Astrocyte (in vitro differentiated cells and primary cell): Measurements from ENCODE around the gene PCYT2. TPM values are rescaled to one million over a fixed set of nuclear protein-coding genes. Genes with fewer than 3 reads are reported as not detected.

ENCODE experiments used
- DNase-seq: peaks from one replicate; pipeline ENCODE4 v3.0.0-alpha.2; 2010; ENCODE audit warnings: low read depth
- FAIRE-seq: peaks from 2 replicates; lab custom pipeline; 2011; peaks lifted over from hg19 to GRCh38; lab: Jason Lieb, UNC
- H2AFZ ChIP-seq: 2 replicates; pipeline ENCODE4 v1.6.0; 2012; ENCODE audit warnings: low read depth, low read length, inconsistent platforms
- H3K27ac ChIP-seq: 2 replicates; pipeline ENCODE4 v1.5.1; 2011; ENCODE audit warnings: low read depth, low read length, inconsistent platforms
- H3K27me3 ChIP-seq: 2 replicates; pipeline ENCODE4 v1.6.0; 2011; ENCODE audit warnings: low read length, inconsistent platforms; ENCODE audit not compliant: insufficient read depth
- H3K36me3 ChIP-seq: 2 replicates; pipeline ENCODE4 v1.5.1; 2011; ENCODE audit warnings: low read length, inconsistent platforms; ENCODE audit not compliant: insufficient read depth
- H3K4me1 ChIP-seq: 2 replicates; pipeline ENCODE4 v1.5.1; 2011; ENCODE audit warnings: low read length, inconsistent platforms; ENCODE audit not compliant: insufficient read depth
- H3K4me2 ChIP-seq: 2 replicates; pipeline ENCODE4 v1.6.0; 2012; ENCODE audit warnings: low read length, inconsistent platforms
- H3K4me3 ChIP-seq: 2 replicates; pipeline ENCODE4 v1.5.1; 2011; ENCODE audit warnings: low read depth, mild to moderate bottlenecking, low read length, inconsistent platforms; ENCODE audit not compliant: insufficient read depth
- H3K79me2 ChIP-seq: 2 replicates; pipeline ENCODE4 v1.6.0; 2012; ENCODE audit warnings: mild to moderate bottlenecking, low read length, inconsistent platforms; ENCODE audit not compliant: insufficient read depth
- H3K9ac ChIP-seq: 2 replicates; pipeline ENCODE4 v1.6.0; 2012; ENCODE audit warnings: mild to moderate bottlenecking, low read length, inconsistent platforms
- H3K9me3 ChIP-seq: 2 replicates; pipeline ENCODE4 v1.5.1; 2012; ENCODE audit warnings: low read depth, mild to moderate bottlenecking, low read length, inconsistent platforms; ENCODE audit not compliant: insufficient read depth
- H4K20me1 ChIP-seq: 2 replicates; pipeline ENCODE4 v1.6.0; 2012; ENCODE audit warnings: low read length, inconsistent platforms; ENCODE audit not compliant: insufficient read depth
- H3K27ac Mint-ChIP-seq: one replicate; pipeline ENCODE4 v1.8.0; 2021; ENCODE audit warnings: mild to moderate bottlenecking, mixed read lengths; ENCODE audit not compliant: unreplicated experiment
- H3K27me3 Mint-ChIP-seq: one replicate; pipeline ENCODE4 v1.8.0; 2021; ENCODE audit warnings: low read depth, mixed read lengths; ENCODE audit not compliant: unreplicated experiment
- H3K36me3 Mint-ChIP-seq: one replicate; pipeline ENCODE4 v1.8.0; 2021; ENCODE audit warnings: low read depth, mixed read lengths; ENCODE audit not compliant: unreplicated experiment
- H3K4me1 Mint-ChIP-seq: one replicate; pipeline ENCODE4 v1.8.0; 2021; ENCODE audit warnings: low read depth, mixed read lengths; ENCODE audit not compliant: unreplicated experiment
- H3K4me3 Mint-ChIP-seq: one replicate; pipeline ENCODE4 v1.8.0; 2021; ENCODE audit warnings: mild to moderate bottlenecking, moderate library complexity, mixed read lengths; ENCODE audit not compliant: unreplicated experiment
- H3K9me3 Mint-ChIP-seq: one replicate; pipeline ENCODE4 v1.8.0; 2021; ENCODE audit warnings: mild to moderate bottlenecking, mixed read lengths; ENCODE audit not compliant: unreplicated experiment
- EZH2 ChIP-seq: IDR thresholded peaks from 2 replicates; pipeline ENCODE4 v1.6.1; 2012; ENCODE audit warnings: mild to moderate bottlenecking, low read length, inconsistent platforms; ENCODE audit not compliant: insufficient read depth
- total RNA-seq: library from RNA; stranded (reverse); gene quantifications from 2 replicates; pipeline ENCODE4 v1.2.1, GENCODE V29; 2021
- TF ChIP-seq, protein P1 (sequence below): IDR thresholded peaks from 2 replicates; pipeline ENCODE4 v1.5.1; 2011; ENCODE audit warnings: low read depth, mild to moderate bottlenecking, inconsistent platforms, low read length, moderate library complexity; ENCODE audit not compliant: insufficient read depth

The PCYT2 gene
- total RNA-seq, 1 donor from 2014 or later = 31.6 TPM

GRCh38 chr17:81863833-81864768 is 47.1 kb downstream of the PCYT2 start:
- Histone ChIP-seq H3K79me2 (peaks cover 75% of the 10 kb centered on the region), H3K4me1 (peaks cover 30% of the 10 kb centered on the region), H2AFZ (no peak overlapping the region), H4K20me1 (peaks cover 65% of the 10 kb centered on the region), H3K9ac (peak overlapping the region; percentile 33), H3K4me2 (peak overlapping the region; percentile 40), H3K4me3 (no peak overlapping the region), H3K9me3 (no peaks in the 10 kb centered on the region), H3K36me3 (peaks cover 2% of the 10 kb centered on the region), H3K27ac (no peak overlapping the region), H3K27me3 (no peaks in the 10 kb centered on the region)
- Mint-ChIP-seq H3K27me3 (no peaks in the 10 kb centered on the region), H3K9me3 (no peaks in the 10 kb centered on the region), H3K27ac (peak overlapping the region; percentile 48), H3K36me3 (peaks cover 7% of the 10 kb centered on the region), H3K4me1 (peaks cover 27% of the 10 kb centered on the region), H3K4me3 (peak overlapping the region; percentile 87)
- no peak for TF ChIP-seq EZH2
- TF ChIP-seq, protein P1, sequence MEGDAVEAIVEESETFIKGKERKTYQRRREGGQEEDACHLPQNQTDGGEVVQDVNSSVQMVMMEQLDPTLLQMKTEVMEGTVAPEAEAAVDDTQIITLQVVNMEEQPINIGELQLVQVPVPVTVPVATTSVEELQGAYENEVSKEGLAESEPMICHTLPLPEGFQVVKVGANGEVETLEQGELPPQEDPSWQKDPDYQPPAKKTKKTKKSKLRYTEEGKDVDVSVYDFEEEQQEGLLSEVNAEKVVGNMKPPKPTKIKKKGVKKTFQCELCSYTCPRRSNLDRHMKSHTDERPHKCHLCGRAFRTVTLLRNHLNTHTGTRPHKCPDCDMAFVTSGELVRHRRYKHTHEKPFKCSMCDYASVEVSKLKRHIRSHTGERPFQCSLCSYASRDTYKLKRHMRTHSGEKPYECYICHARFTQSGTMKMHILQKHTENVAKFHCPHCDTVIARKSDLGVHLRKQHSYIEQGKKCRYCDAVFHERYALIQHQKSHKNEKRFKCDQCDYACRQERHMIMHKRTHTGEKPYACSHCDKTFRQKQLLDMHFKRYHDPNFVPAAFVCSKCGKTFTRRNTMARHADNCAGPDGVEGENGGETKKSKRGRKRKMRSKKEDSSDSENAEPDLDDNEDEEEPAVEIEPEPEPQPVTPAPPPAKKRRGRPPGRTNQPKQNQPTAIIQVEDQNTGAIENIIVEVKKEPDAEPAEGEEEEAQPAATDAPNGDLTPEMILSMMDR = no peak
- DNase-seq = no peak
- FAIRE-seq = no peak

DNA sequence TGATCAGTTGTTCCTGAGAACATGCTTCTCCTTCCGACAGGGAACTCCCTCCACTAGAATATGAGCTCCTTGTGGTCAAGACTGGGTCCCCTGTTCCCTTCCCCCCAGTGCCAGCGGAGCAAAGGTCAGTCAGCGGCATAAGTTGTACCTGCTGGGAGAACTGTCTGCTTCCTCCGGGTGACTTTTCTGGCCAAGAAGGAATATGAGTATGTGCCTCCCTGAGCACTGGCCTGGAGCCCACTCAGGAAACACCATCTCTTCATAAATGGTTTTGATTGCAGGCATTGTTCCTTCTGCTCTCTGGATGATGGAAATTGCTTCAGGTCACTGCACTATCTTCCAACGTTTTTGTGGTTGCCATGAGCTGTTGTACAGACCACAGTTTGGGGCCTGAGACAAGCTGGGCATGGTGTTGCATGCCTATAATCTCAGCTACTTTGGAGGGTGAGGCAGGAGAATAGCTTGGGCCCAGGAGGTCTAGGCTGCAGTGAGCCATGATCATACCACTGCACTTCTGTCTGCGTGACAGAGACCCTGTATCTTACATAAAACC is 48.0 kb downstream of the PCYT2 start:
- Mint-ChIP-seq H3K4me3 (peak overlapping the region; percentile 87), H3K27me3 (no peaks in the 10 kb centered on the region), H3K4me1 (peaks cover 28% of the 10 kb centered on the region), H3K36me3 (peaks cover 7% of the 10 kb centered on the region), H3K27ac (peak overlapping the region; percentile 78), H3K9me3 (no peaks in the 10 kb centered on the region)
- Histone ChIP-seq H3K27ac (no peak overlapping the region), H3K27me3 (no peaks in the 10 kb centered on the region), H4K20me1 (peaks cover 66% of the 10 kb centered on the region), H3K9ac (peak overlapping the region; percentile 33), H3K4me3 (no peak overlapping the region), H3K4me2 (peak overlapping the region; percentile 40), H3K4me1 (peaks cover 32% of the 10 kb centered on the region), H2AFZ (no peak overlapping the region), H3K36me3 (peaks cover 5% of the 10 kb centered on the region), H3K79me2 (peaks cover 80% of the 10 kb centered on the region), H3K9me3 (no peaks in the 10 kb centered on the region)
- no peak for TF ChIP-seq EZH2
- TF ChIP-seq, protein P1 = no peak
- DNase-seq = no peak
- FAIRE-seq = no peak
